GM23338 (cell line): Measurements from ENCODE around the gene COBL. TPM values are rescaled to one million over a fixed set of nuclear protein-coding genes. Genes with fewer than 3 reads are reported as not detected.

Source experiments
- ATAC-seq: fragments of 200-7000 bp; cut with Tn5 transposase; 3 replicates; pipeline ENCODE4 v1.9.1; 2020
- DNase-seq: peaks from one replicate; pipeline ENCODE4 v3.0.0-alpha.2; 2015; ENCODE audit warnings: low spot score
- H2AFZ ChIP-seq: fragments of 200-600 bp; sonication (generic); 2 replicates; pipeline ENCODE4 v1.8.0; 2016; ENCODE audit warnings: antibody characterized with exemption, mild to moderate bottlenecking, moderate library complexity
- H3F3A ChIP-seq: fragments of 200-600 bp; sonication (generic); replicated peaks from 2 replicates; pipeline ENCODE4 v1.8.0; 2017; ENCODE audit warnings: antibody characterized with exemption, mixed run types, low read depth
- H3K27ac ChIP-seq: fragments of 200-600 bp; sonication (generic); 2 replicates; pipeline ENCODE4 v1.6.1; 2016; ENCODE audit warnings: low read depth
- H3K27me3 ChIP-seq: fragments of 200-600 bp; sonication (generic); 2 replicates; pipeline ENCODE4 v1.8.0; 2016; ENCODE audit warnings: mild to moderate bottlenecking, mixed run types, moderate library complexity; ENCODE audit not compliant: insufficient read depth
- H3K36me3 ChIP-seq: fragments of 200-600 bp; sonication (generic); 2 replicates; pipeline ENCODE4 v1.8.0; 2016; ENCODE audit warnings: mild to moderate bottlenecking; ENCODE audit not compliant: insufficient read depth
- H3K4me1 ChIP-seq: fragments of 200-600 bp; sonication (generic); 2 replicates; pipeline ENCODE4 v1.8.0; 2016; ENCODE audit warnings: mild to moderate bottlenecking, moderate library complexity; ENCODE audit not compliant: insufficient read depth
- H3K4me2 ChIP-seq: fragments of 200-600 bp; sonication (generic); 2 replicates; pipeline ENCODE4 v1.7.1; 2017; ENCODE audit warnings: mixed run types
- H3K4me3 ChIP-seq: fragments of 200-600 bp; sonication (generic); 2 replicates; pipeline ENCODE4 v1.6.1; 2016; ENCODE audit warnings: mixed run types
- H3K79me2 ChIP-seq: fragments of 200-600 bp; sonication (generic); replicated peaks from 2 replicates; pipeline ENCODE4 v1.8.0; 2017; ENCODE audit warnings: mild to moderate bottlenecking; ENCODE audit not compliant: insufficient read depth
- H3K9me2 ChIP-seq: fragments of 200-600 bp; sonication (generic); 2 replicates; pipeline ENCODE4 v1.8.0; 2017; ENCODE audit not compliant: insufficient read depth
- H4K20me1 ChIP-seq: fragments of 200-600 bp; sonication (generic); replicated peaks from 2 replicates; pipeline ENCODE4 v1.8.0; 2017; ENCODE audit warnings: mild to moderate bottlenecking; ENCODE audit not compliant: insufficient read depth
- H3K27ac Mint-ChIP-seq: 2 replicates; pipeline ENCODE4 v1.8.0; 2020; ENCODE audit warnings: inconsistent platforms, mild to moderate bottlenecking, moderate library complexity, mixed read lengths
- H3K27me3 Mint-ChIP-seq: 3 replicates; pipeline ENCODE4 v1.8.0; 2022; ENCODE audit warnings: low read depth, mild to moderate bottlenecking, moderate library complexity, mixed read lengths, inconsistent platforms; ENCODE audit not compliant: insufficient read depth, poor library complexity
- H3K36me3 Mint-ChIP-seq: 3 replicates; pipeline ENCODE4 v1.8.0; 2021; ENCODE audit warnings: low read depth, mild to moderate bottlenecking, inconsistent platforms, moderate library complexity, mixed read lengths
- H3K4me1 Mint-ChIP-seq: 3 replicates; pipeline ENCODE4 v1.8.0; 2020; ENCODE audit warnings: mild to moderate bottlenecking, inconsistent platforms, mixed read lengths
- H3K4me3 Mint-ChIP-seq: 3 replicates; pipeline ENCODE4 v1.8.0; 2021; ENCODE audit warnings: moderate library complexity, mild to moderate bottlenecking, inconsistent platforms, mixed read lengths
- H3K9me3 Mint-ChIP-seq: 3 replicates; pipeline ENCODE4 v1.8.0; 2020; ENCODE audit warnings: moderate library complexity, mild to moderate bottlenecking, inconsistent platforms, mixed read lengths
- CREB1 ChIP-seq: fragments of 250-450 bp; sonication (Bioruptor Pico); IDR thresholded peaks from 2 replicates; pipeline ENCODE4 v1.5.0; 2020; ENCODE audit warnings: low read depth, mild to moderate bottlenecking, moderate library complexity
- CTCF ChIP-seq, 2 experiments: fragments of 200-600 bp in 1 of 2; sonication (generic) in 1 of 2; conservative IDR thresholded peaks; 2 replicates each; pipeline versions ENCODE4 v1.5.1 to v1.6.1; 2016 to 2017; ENCODE audit warnings: antibody characterized with exemption in 2 of 2, low read depth in 2 of 2, mild to moderate bottlenecking in 2 of 2, moderate library complexity in 1 of 2
- ETS1 ChIP-seq: IDR thresholded peaks from 2 replicates; pipeline ENCODE4 v1.6.1; 2016; ENCODE audit warnings: antibody characterized with exemption
- EZH2 ChIP-seq: fragments of 200-600 bp; sonication (generic); IDR thresholded peaks from one replicate; pipeline ENCODE4 v1.8.0; 2017; ENCODE audit warnings: antibody characterized with exemption, mild to moderate bottlenecking, low read depth; ENCODE audit not compliant: unreplicated experiment
- EZH2phosphoT487 ChIP-seq: fragments of 200-600 bp; sonication (generic); IDR thresholded peaks from one replicate; pipeline ENCODE4 v1.8.1; 2018; ENCODE audit warnings: antibody characterized with exemption; ENCODE audit not compliant: unreplicated experiment
- JUNB ChIP-seq: IDR thresholded peaks from one replicate; pipeline ENCODE4 v1.6.1; 2016; ENCODE audit warnings: antibody characterized with exemption; ENCODE audit not compliant: unreplicated experiment
- NANOG ChIP-seq: IDR thresholded peaks from 2 replicates; pipeline ENCODE4 v1.6.1; 2016; ENCODE audit warnings: antibody characterized with exemption, borderline replicate concordance
- POLR2AphosphoS5 ChIP-seq: IDR thresholded peaks from 2 replicates; pipeline ENCODE4 v1.6.1; 2016; ENCODE audit warnings: antibody characterized with exemption, low read depth
- REST ChIP-seq: IDR thresholded peaks from one replicate; pipeline ENCODE4 v1.6.1; 2018; ENCODE audit warnings: antibody characterized with exemption; ENCODE audit not compliant: unreplicated experiment
- STAT1 ChIP-seq: IDR thresholded peaks from one replicate; pipeline ENCODE4 v1.6.1; 2016; ENCODE audit warnings: antibody characterized with exemption; ENCODE audit not compliant: unreplicated experiment
- ZNF114 ChIP-seq: fragments of 250-450 bp; sonication (Bioruptor Pico); IDR thresholded peaks from 2 replicates; pipeline ENCODE4 v1.5.0; 2020; ENCODE audit warnings: mild to moderate bottlenecking, moderate library complexity
- ZNF331 ChIP-seq: fragments of 250-450 bp; sonication (Bioruptor Pico); IDR thresholded peaks from 2 replicates; pipeline ENCODE4 v1.5.0; 2020; ENCODE audit warnings: low read depth, mild to moderate bottlenecking, moderate library complexity
- ZNF462 ChIP-seq: fragments of 250-450 bp; sonication (Bioruptor Pico); IDR thresholded peaks from 2 replicates; pipeline ENCODE4 v1.5.0; 2020; ENCODE audit warnings: mild to moderate bottlenecking, moderate library complexity
- polyA plus RNA-seq: library from polyadenylated mRNA; unstranded; fragments of >200 nt; fragmentation: Nextera tagmentation; extraction: Ambion mirVana; gene quantifications from 2 replicates; pipeline ENCODE4 v1.2.1, GENCODE V29; 2016
- total RNA-seq: library from RNA; depleted of rRNA; stranded (reverse); fragments of >200 nt; shearing (Covaris generic); gene quantifications from 2 replicates; pipeline ENCODE4 v1.2.3, GENCODE V29; 2014

Gene COBL
- total and polyA plus RNA-seq, 2 experiments from 2014 or later, result 18.3 to 51.9 TPM

GRCh38 chr7:51237446-51238133 lies 79.0 kb downstream of the COBL start:
- Histone ChIP-seq H2AFZ (no peak overlapping the region), H3K27ac (no peak overlapping the region), H3K79me2 (peaks cover 66% of the 10 kb centered on the region), H4K20me1 (peaks cover 52% of the 10 kb centered on the region), H3K36me3 (no peaks in the 10 kb centered on the region; the same call in 1 of the 2 replicates), H3K4me1 (peaks cover 37% of the 10 kb centered on the region), H3K9me2 (no peaks in the 10 kb centered on the region), H3F3A (0 out of 2 replicates have a peak, but pooled peaks cover 5% of the 10 kb centered on the region), H3K27me3 (no peaks in the 10 kb centered on the region), H3K4me2 (no peak overlapping the region), H3K4me3 (no peak overlapping the region)
- Mint-ChIP-seq H3K4me3 (no peak overlapping the region), H3K4me1 (peaks cover 55% of the 10 kb centered on the region), H3K36me3 (peaks cover 3% of the 10 kb centered on the region; the same call in 1 of the 3 replicates), H3K27ac (no peak overlapping the region), H3K27me3 (peaks cover 3% of the 10 kb centered on the region), H3K9me3 (no peaks in the 10 kb centered on the region)
- TF ChIP-seq EZH2 (no peak), REST (no peak), ETS1 (no peak), POLR2AphosphoS5 (no peak), NANOG (no peak), JUNB (no peak), CTCF (conservative IDR thresholded peaks at IDR 0.05; ENCODE audit: low read depth in 2 of 2) (no peak), ZNF114 (CRISPR knock-in tag) (no peak), ZNF462 (CRISPR knock-in tag) (no peak), ZNF331 (CRISPR knock-in tag) (no peak), CREB1 (CRISPR knock-in tag) (no peak), EZH2phosphoT487 (no peak), STAT1 (no peak)
- ATAC-seq (no peak), DNase-seq (no peak)
